HG02678 (cell line): ENCODE measurements around the gene SHISA9.

ENCODE experiments used
- ATAC-seq: cut with Tn5 transposase; IDR thresholded peaks from one replicate; pipeline ENCODE4 v1.9.1; 2021; ENCODE audit warnings: mild to moderate bottlenecking, moderate library complexity; ENCODE audit not compliant: unreplicated experiment

The SHISA9 gene

DNA sequence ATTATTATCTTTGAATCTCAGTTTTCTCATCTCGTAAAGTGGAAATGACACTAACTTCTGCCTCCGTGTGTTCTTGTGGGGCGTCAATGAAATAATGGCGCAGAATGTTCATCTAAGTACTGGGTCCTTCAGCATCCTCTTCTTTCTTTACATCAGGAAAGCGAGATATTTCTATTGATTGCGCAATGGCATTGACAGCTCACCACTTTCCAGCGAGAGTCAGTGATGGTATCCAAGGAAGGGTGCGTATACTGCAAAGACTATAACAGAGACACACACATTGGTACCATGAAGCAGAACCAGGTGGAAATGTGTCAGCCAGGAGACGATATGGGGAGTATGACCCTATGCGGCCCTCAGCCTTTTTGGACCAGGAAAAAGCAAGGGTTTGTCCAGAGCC is 162.1 kb downstream of the SHISA9 start:
- no peak for ATAC-seq

- ATAC-seq: no peak
These were observed 163.4 kb downstream of the SHISA9 start for GRCh38 chr16:13064821-13065220.

DNA sequence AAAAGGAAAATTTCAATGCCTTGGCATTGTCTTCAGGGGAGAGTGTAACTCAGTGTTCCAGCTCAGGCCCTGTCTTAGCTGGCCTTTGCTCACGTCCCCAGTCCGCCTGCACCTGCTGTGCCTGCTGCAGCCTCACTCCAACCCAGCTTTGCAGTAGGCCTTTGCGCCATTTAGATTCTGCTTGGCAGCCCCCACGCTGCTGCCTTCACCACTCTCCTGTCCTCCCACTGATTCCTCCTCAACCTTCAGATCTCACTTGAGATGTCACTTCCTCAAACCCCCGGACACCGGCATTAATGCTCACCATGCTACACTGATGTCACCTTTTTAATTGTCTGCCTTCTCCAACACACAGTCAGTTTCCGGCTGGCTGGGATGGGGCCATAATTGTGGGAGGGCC is 166.2 kb downstream of the SHISA9 start:
- no peak for ATAC-seq

DNA sequence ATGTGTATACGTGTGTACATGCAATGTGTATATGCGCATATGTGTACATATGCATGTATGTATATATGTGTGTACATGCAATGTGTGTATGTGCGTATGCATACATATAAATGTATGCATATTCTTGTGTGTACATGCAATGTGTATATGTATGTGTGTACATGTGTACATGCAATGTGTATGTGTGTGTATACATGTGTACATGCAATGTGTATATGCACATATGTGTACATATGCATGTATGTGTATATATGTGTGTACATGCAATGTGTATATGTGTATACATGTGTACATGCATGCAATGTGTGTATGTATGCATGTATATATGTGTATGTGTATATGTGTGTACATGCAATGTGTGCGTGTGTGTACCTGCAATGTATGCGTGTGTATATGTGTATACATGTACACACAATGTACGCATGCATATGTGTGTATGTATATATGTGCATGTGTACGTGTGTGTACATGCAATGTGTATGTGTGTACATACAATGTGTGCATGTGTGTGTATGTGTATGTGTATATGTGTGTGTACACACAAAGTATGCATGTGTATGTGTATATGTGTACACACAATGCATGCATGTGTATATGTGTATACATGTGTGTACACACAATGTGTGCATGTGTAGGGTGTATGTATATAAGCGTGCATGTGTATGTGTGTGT is 167.7 kb downstream of the SHISA9 start:
- ATAC-seq: no peak

- ATAC-seq: no peak
These were observed 168.9 kb downstream of the SHISA9 start for GRCh38 chr16:13070268-13070667.

DNA sequence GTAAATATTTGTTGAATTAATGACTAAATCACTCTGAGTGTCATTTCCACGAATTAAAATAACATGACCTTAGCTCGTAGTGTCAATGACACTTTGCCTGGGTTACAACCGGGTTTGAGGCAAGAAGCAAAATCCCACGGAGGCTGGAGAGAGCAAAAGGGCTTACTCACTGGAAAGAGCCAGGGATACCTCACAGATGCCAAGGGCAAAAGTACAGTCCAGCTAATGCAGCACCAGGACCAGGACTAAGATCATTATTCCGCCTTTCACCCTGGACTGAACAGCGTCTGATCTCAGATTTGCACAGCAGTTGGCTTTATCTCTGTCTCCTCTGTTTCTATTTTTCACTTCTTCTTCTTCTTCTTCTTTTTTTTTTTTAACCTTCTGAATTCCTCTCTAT is 175.5 kb downstream of the SHISA9 start:
- no peak for ATAC-seq

- no peak for ATAC-seq
These were observed 176.4 kb downstream of the SHISA9 start for GRCh38 chr16:13077816-13078215.

DNA sequence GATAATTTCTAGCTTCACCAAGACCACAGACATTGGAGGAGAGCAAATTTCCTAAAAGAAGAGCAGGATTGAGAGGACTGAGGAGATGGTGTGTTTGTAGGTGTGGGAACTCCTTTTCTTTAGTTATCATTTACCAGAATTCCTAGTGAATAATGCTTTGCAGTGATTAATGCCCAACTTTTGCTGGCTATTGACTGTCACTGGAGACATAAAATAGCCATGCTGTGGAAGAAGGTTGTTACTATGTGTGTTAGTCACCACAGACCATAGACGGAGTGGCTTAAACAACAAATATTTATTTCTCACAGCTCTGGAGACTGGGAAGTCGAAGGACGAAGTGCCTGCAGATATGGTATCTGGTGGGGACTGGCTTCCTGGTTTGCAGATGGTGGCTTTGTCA is 179.1 kb downstream of the SHISA9 start:
- no peak for ATAC-seq

DNA sequence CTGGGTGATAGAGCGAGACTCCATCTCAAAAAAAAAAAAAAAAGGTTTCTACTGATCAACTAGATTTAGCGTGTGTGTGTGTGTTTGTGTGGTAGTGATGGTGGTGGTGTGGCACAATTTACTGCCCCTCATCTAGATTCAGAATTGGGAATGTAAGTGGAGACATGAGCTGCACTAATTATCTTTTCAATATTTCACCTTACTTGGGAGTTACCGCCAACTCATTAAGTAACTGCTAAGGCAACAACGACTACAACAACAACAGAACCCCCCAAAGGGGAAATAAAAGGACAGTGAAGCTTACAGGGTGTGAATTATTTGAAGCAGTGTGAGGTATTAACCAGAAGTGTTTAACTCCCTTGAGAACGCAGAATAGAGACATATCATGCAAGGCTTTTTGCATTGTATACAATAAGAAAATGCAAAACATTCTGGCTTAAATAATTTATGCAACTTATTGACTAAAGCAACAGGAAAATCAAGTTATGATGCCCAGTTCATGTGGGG is 180.5 kb downstream of the SHISA9 start:
- no peak for ATAC-seq

DNA sequence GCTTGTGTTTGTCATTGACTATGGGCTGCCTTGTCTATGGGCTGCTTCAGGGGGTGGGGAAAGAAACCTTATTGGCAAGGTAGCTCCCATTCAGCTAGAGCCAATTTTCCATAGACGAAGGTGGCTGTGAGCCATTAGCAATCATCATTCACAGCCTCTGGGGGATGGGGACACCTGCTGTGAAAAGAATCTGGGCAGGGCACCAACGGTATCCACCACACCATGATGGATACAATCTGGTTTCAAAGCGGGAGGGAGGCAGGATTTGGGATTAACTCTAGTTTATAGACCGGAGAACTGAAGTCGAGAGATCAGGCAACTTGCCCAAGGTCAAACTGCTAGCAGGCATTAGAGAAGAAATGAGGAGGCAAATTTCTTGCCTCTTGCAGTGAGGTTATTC is 182.3 kb downstream of the SHISA9 start:
- no peak for ATAC-seq

DNA sequence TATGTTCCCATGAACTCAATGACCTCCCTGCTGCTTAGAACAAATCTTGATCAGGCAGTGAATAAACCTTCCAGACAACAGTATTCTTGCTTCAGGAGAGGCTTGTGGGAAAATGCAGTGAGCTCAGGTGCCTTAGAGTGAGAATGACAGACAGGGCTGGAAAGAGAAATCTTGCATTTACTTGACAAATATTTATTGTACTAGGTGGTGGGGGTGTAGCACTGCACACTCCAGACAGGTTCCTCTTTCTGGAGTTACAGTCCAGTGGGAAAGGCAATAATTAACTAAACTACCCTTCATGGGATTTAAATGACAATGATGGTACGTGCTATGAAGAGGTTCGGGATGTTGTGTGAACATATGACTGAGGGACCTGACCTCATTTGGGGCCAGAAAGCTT is 182.9 kb downstream of the SHISA9 start:
- ATAC-seq: no peak

- no peak for ATAC-seq
These were observed 192.3 kb downstream of the SHISA9 start for GRCh38 chr16:13093661-13094060.

- ATAC-seq: no peak
These were observed 193.7 kb downstream of the SHISA9 start for GRCh38 chr16:13095061-13095460.

GRCh38 chr16:13098536-13098935 is 197.1 kb downstream of the SHISA9 start:
- no peak for ATAC-seq

DNA sequence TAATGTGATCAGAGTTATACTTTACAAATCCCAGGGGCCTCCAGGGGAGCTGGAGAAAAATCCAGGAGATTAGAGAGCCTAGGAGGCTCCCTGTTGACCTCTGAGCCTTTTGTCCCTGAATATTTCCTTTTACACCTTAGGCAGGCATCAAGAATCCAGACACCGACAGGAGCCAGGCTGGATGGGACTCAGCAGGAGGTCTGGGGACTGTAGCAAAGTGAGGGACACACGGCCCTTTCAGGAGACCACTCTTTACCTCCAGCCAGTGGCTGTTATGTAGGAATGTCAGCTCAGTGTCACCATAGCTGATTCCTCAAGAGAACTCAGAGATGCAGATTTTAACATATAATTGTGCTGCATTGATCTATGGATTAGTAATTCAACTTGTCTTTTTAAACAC is 198.4 kb downstream of the SHISA9 start:
- no peak for ATAC-seq

DNA sequence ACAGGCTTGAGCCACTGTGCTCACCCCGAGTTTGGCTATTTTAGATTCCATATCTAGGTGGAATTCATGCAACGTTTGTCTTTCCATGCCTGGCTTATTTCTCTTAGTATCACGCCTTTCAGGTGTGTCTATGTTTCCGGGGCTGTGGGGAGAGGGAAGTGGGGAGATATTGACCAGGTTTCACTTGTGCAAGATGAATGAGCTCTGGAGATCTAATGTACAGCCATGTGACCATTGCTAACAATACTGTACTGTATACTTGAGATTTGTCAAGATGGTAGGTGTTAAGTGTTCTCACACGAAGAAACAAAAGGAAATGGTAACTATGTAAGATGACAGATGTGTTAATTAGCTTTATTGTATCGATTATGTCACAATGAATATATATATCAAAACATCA is 199.6 kb downstream of the SHISA9 start:
- ATAC-seq: no peak

DNA sequence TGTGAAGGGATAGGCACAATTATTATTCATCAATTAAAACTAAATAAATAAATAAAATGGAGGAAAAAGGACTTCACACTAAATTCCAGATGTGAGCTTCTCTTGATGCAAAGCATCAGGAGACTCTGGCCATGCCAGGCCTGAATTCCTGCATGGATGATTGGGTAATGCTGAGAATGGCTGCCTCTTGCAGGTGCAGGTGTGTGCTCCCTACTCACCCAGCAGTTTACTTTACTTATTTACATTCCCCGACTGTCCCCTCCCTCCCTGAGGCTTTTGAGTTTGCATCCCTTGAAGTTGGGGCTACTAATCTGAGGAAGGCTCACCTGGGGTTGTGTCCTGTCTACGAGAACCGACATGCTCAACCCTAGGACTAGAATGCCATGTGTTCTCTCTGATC is 200.4 kb downstream of the SHISA9 start:
- ATAC-seq: no peak

GRCh38 chr16:13102401-13102800 is 201.0 kb downstream of the SHISA9 start:
- ATAC-seq: no peak

DNA sequence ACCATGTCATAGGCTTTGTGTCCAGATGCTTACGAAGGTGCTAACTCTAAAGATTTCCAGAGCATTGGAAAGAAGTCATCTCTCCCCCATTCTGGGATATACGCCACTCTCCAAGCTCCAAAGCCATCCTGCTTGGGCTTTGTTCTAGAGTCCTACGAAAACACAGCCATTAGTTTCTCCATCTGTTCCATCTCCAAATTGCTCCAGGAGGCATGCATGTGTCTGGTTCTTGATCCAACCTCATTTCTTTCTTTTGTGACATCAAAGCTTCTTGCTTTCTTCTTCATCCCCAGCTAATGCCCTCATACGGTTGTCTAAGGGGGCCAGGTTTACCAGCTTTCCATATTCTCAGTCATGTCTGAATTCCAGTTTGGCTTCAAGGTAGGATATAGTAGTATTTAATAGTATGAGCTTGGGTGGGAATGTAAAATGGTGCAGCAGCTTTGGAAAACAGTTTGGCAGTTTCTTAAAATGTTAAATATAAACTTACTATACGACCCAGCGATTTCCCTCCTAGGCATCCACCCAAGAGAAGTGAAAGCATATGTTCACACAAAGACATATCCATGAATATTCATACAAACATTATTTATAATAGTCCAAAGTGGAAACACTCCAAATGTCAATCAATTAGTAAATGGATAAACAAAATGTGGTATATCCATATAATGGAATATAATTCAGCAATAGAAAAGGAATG is 202.6 kb downstream of the SHISA9 start:
- ATAC-seq: no peak

GRCh38 chr16:13104772-13105171 is 203.4 kb downstream of the SHISA9 start:
- ATAC-seq: no peak

GRCh38 chr16:13105427-13105826 is 204.0 kb downstream of the SHISA9 start:
- no peak for ATAC-seq

DNA sequence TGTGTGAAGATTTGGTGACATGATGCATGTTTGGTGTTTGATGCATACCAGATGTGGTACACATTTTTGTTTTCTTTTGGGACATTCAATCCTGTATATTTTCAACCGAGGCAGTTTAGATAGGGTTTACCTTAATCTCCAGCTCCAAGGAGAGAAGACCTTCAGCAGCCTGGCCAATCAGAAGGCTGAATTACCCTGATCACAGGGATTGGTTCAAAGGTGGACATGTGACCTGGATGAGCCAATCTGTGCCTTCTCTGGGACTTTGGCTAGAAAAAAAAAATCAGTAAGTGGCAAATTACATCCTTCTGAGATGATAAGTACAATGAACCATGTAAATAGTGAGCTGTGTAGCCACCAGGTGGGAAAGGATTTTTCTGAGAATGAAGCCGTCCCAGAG is 205.1 kb downstream of the SHISA9 start:
- ATAC-seq: no peak

DNA sequence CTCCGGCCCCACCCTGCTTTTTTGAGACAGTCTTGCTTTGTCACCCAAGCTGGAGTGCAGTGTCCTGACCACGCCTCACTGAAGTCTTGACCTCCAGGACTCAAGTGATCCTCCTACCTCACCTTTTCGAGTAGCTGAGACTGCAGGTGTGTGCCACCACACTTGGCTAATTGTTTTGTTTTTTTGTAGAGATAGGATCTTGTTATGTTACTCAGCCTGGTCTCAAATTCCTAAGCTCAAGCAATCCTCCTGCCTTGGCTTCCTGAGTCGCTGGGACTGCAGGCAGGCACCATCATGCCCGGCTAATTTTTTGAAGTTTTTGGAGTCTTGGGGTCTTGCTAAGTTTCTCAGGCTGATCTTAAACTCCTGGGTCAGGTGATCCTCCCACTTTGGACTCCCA is 206.7 kb downstream of the SHISA9 start:
- ATAC-seq: no peak
